Kidney (tissue), 14 donors: ENCODE measurements around the gene PSMA5. TPM values are rescaled to one million over a fixed set of nuclear protein-coding genes. Genes with fewer than 3 reads are reported as not detected.

Source experiments
- DNase-seq, 5 donors: peaks; one replicate each; pipeline ENCODE4 v3.0.0-alpha.2; 2013 to 2020
- FAIRE-seq: peaks from 2 replicates; lab custom pipeline; 2012; peaks lifted over from hg19 to GRCh38; lab: Jason Lieb, UNC
- H3K27ac ChIP-seq, 2 donors: one replicate each; pipeline ENCODE4 v1.7.0; 2013; ENCODE audit warnings: low read depth in 2 of 2, low read length in 2 of 2, inconsistent platforms in 1 of 2
- H3K27me3 ChIP-seq: one replicate; pipeline ENCODE4 v1.7.1; 2013; ENCODE audit warnings: low read length, inconsistent platforms; ENCODE audit not compliant: control insufficient read depth, insufficient read depth
- H3K36me3 ChIP-seq, 3 donors: one replicate each; pipeline versions ENCODE4 v1.7.0 to v1.7.1; 2013; ENCODE audit warnings: low read length in 3 of 3, control low read depth in 1 of 3, inconsistent platforms in 1 of 3; ENCODE audit not compliant: insufficient read depth in 3 of 3, control insufficient read depth in 2 of 3
- H3K4me1 ChIP-seq, 3 donors: one replicate each; pipeline versions ENCODE4 v1.7.0 to v1.7.1; 2013; ENCODE audit warnings: low read length in 3 of 3, inconsistent platforms in 1 of 3, low read depth in 1 of 3; ENCODE audit not compliant: control insufficient read depth in 2 of 3, insufficient read depth in 2 of 3
- H3K4me3 ChIP-seq, 3 donors: one replicate each; pipeline versions ENCODE4 v1.7.0 to v1.8.1; 2013; ENCODE audit warnings: low read length in 3 of 3, control low read depth in 1 of 3, inconsistent platforms in 1 of 3
- H3K9ac ChIP-seq, 3 donors: one replicate each; pipeline versions ENCODE4 v1.7.0 to v1.7.1; 2013; ENCODE audit warnings: low read length in 3 of 3, control low read depth in 1 of 3, inconsistent platforms in 1 of 3
- H3K9me3 ChIP-seq, 3 donors: one replicate each; pipeline versions ENCODE4 v1.7.0 to v1.7.1; 2013; ENCODE audit warnings: low read length in 3 of 3, control low read depth in 1 of 3, inconsistent platforms in 1 of 3; ENCODE audit not compliant: control insufficient read depth in 2 of 3, insufficient read depth in 1 of 3
- intact Hi-C: fragments of 100-400 bp; cut with DNase I; formaldehyde crosslinking; loops from one replicate; pipeline ENCODE4 v1.11.1; 2022
- polyA plus RNA-seq: library from polyadenylated mRNA; stranded (reverse); fragments of 350-450 nt; fragmentation: Illumina TruSeq; extraction: RNeasy Lipid Tissue Mini Kit (QIAGEN cat#74804); gene quantifications from one replicate; pipeline ENCODE4 v1.2.3, GENCODE V29; 2014; ENCODE audit warnings: low read depth, low replicate concordance; ENCODE audit not compliant: insufficient read depth
- total RNA-seq: library from RNA; stranded (reverse); fragmentation: NEBNext Ultra II Directional; extraction: Animal tissue kit (Norgen Biotek cat#: 25700); gene quantifications from one replicate; pipeline ENCODE4 v1.2.1, GENCODE V29; 2021
- TF ChIP-seq, protein P1 (sequence below): IDR thresholded peaks from 3 replicates; pipeline ENCODE4 v1.5.1; 2012; ENCODE audit warnings: mild to moderate bottlenecking, moderate library complexity, borderline replicate concordance; ENCODE audit not compliant: insufficient read depth; ENCODE audit errors: extremely low read depth
- donor health status: control.
- donor health status: control.
- donor health status: control.
- donor health status: control.
- donor health status: control.
- donor health status: DM: yes; HTN: yes; CAD: no.
- donor health status: Normal renal cell carcinoma (clear cell type).

Gene PSMA5
- total and polyA plus RNA-seq, 2 donors from 2014 or later = 71.4 to 91.1 TPM

DNA sequence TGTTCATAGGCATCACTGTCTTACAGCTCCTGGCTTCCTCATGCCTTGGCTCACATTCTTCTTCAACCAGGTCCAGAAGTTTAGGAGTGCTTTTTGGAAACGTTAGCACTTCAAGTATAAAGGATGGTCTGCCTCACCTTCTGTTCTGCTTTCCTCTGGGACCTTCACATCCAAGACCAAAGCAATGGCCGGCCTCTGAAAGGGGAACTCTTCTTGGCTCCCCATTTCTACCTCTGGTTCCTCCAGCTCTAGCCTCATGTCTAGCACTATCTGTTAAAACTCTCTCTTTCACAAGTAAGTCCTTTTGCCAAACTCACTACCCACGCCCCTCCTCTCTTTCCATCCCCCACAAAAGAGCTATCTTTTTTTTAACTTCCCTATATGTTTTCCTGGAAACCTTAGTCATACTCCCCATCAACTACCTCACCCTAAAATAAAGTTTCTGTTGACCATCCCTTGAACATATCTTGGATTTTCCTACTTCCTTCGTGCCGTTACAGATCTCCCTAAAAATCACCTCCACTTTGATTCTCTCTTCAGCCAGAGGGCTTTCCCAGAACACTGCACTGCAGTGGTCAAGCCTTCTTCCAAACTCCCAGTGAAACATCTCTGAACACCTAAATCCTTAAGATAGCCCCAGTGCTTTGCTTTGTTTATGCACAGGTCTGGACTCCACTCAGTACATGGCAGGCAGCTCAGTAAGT lies 36.5 kb downstream of the PSMA5 start:
- TF ChIP-seq, protein P1, sequence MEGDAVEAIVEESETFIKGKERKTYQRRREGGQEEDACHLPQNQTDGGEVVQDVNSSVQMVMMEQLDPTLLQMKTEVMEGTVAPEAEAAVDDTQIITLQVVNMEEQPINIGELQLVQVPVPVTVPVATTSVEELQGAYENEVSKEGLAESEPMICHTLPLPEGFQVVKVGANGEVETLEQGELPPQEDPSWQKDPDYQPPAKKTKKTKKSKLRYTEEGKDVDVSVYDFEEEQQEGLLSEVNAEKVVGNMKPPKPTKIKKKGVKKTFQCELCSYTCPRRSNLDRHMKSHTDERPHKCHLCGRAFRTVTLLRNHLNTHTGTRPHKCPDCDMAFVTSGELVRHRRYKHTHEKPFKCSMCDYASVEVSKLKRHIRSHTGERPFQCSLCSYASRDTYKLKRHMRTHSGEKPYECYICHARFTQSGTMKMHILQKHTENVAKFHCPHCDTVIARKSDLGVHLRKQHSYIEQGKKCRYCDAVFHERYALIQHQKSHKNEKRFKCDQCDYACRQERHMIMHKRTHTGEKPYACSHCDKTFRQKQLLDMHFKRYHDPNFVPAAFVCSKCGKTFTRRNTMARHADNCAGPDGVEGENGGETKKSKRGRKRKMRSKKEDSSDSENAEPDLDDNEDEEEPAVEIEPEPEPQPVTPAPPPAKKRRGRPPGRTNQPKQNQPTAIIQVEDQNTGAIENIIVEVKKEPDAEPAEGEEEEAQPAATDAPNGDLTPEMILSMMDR = no peak
- H3K4me1 ChIP-seq = peaks cover 3 to 37% (median 30%) of the 10 kb centered on the region in 3 donors
- H3K27me3 ChIP-seq = no peaks in the 10 kb centered on the region
- H3K27ac ChIP-seq = peak overlapping the region; percentile 32 to 45
- intact Hi-C loops = no loop called here
- H3K9me3 ChIP-seq = no peaks in the 10 kb centered on the region
- no peak overlapping the region for H3K9ac ChIP-seq
- DNase-seq (no peak), FAIRE-seq (no peak)
- H3K36me3 ChIP-seq = no peaks in the 10 kb centered on the region
- peak overlapping the region in 1 of 3 donors; percentile 5 for H3K4me3 ChIP-seq

DNA sequence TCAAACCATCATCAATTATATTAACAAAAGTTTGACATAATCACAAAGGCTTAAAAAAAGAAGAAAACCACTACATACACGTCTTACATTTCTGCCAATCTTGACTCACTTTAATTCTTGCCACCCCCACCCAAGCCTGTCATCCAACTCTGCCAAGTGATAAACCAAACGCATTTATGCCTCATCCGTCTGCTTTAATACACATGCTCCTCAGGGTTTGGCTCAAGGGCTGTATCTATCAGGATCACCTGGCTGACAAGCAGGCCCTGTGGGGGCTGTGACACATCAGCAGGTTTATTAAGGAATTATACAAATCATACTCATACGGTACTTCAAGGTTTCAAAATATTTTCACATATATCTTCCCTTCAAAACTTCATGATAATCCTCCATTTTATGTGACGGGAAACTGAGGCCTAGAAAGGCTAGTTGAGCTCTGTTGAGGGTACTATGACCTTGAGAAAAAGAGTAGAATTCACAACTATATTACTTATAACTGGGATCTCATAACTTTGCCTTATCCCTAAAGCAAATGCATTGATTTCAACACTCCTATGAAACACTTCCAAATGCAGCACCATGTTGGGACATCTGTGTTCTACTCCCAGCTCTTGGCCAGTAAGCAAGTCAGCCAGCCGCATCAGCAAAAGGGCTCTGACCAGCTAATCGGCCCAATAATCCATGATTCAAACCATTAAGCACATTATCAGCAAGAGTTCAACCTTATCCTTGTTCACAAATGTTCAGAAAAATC lies 37.2 kb downstream of the PSMA5 start:
- intact Hi-C loops = no loop called here
- H3K27me3 ChIP-seq = no peaks in the 10 kb centered on the region
- TF ChIP-seq, protein P1 = no peak
- FAIRE-seq (no peak), DNase-seq (no peak)
- no peaks in the 10 kb centered on the region for H3K36me3 ChIP-seq
- peak overlapping the region in 1 of 3 donors; percentile 5 for H3K4me3 ChIP-seq
- no peaks in the 10 kb centered on the region for H3K9me3 ChIP-seq
- peak overlapping the region; percentile 28 to 32 for H3K27ac ChIP-seq
- no peak overlapping the region for H3K9ac ChIP-seq
- H3K4me1 ChIP-seq = peaks cover 3 to 32% (median 26%) of the 10 kb centered on the region in 3 donors

- Histone ChIP-seq H3K36me3 (no peaks in the 10 kb centered on the region), H3K9ac (no peak overlapping the region), H3K27ac (peak overlapping the region in 1 of 2 donors; percentile 28), H3K4me3 (no peak overlapping the region), H3K4me1 (peaks cover 3 to 30% (median 24%) of the 10 kb centered on the region in 3 donors), H3K9me3 (no peaks in the 10 kb centered on the region), H3K27me3 (no peaks in the 10 kb centered on the region)
- TF ChIP-seq, protein P1 = no peak
- FAIRE-seq (no peak), DNase-seq (no peak)
- intact Hi-C loops = no loop called here
These were observed 38.0 kb downstream of the PSMA5 start for GRCh38 chr1:109388208-109388711.
